ENCODE measurements around the gene RAB38. TPM values are rescaled to one million over a fixed set of nuclear protein-coding genes. Genes with fewer than 3 reads are reported as not detected.

The RAB38 gene
- total RNA-seq, 1 experiment from 2014 or later, result 18.7 TPM

- TF ChIP-seq CTCF (conservative IDR thresholded peaks at IDR 0.05), result no peak
- Histone ChIP-seq H2BK120ac (ENCODE audit: low read depth, low read length, poor library complexity, severe bottlenecking) (no peak overlapping the region), H3K23me2 (ENCODE audit: insufficient read length, low read depth, low read length, poor library complexity, severe bottlenecking) (no peaks in the 10 kb centered on the region), H3K4me1 (ENCODE audit: insufficient read depth, low read length) (no peaks in the 10 kb centered on the region), H3K79me2 (ENCODE audit: insufficient read depth, low read length) (no peaks in the 10 kb centered on the region), H2AFZ (ENCODE audit: low read length) (no peak overlapping the region), H3K56ac (ENCODE audit: insufficient read length, low read depth, low read length) (no peak overlapping the region), H3T11ph (ENCODE audit: low read length) (no peak overlapping the region), H3K27ac (ENCODE audit: insufficient read length, low read depth, low read length) (no peak overlapping the region), H3K4ac (ENCODE audit: low read depth, low read length) (no peak overlapping the region), H2BK20ac (ENCODE audit: low read depth, low read length, poor library complexity, severe bottlenecking) (no peak overlapping the region), H4K20me1 (ENCODE audit: control insufficient read depth, insufficient read depth, insufficient read length) (no peaks in the 10 kb centered on the region), H4K91ac (ENCODE audit: insufficient read length, low read depth, low read length) (no peak overlapping the region), H3K18ac (ENCODE audit: insufficient read length, low read depth, low read length) (no peak overlapping the region), H4K5ac (ENCODE audit: insufficient read length, low read depth, low read length) (no peak overlapping the region), H3K27me3 (ENCODE audit: insufficient read depth, low read length) (no peaks in the 10 kb centered on the region), H2BK12ac (ENCODE audit: insufficient read length, low read depth, low read length) (no peak overlapping the region), H3K23ac (ENCODE audit: insufficient read length, low read depth, low read length) (no peak overlapping the region), H4K8ac (replicated peaks; ENCODE audit: insufficient read length, low read depth, low read length) (no peak overlapping the region), H2AK5ac (ENCODE audit: insufficient read length, low read length) (no peak overlapping the region), H3K79me1 (ENCODE audit: insufficient read depth, low read depth, low read length, poor library complexity, severe bottlenecking) (no peaks in the 10 kb centered on the region), H3K9me3 (ENCODE audit: control insufficient read depth, low read depth, low read length) (no peaks in the 10 kb centered on the region), H2BK5ac (ENCODE audit: insufficient read length, low read length) (no peak overlapping the region), H2BK15ac (ENCODE audit: low read depth, low read length) (no peak overlapping the region), H3K4me2 (ENCODE audit: insufficient read depth, insufficient read length, low read length) (no peak overlapping the region), H3K14ac (ENCODE audit: insufficient read depth, low read length) (no peak overlapping the region), H3K9ac (ENCODE audit: extremely low read depth, insufficient read length, low read length) (no peak overlapping the region)
- no peaks in the 10 kb centered on the region for H3K27me3 Mint-ChIP-seq (ENCODE audit: low read depth)
- H3K4me1 Mint-ChIP-seq, result no peaks in the 10 kb centered on the region
- DNase-seq, result no peak
- no peak overlapping the region for H3K27ac Mint-ChIP-seq
- H3K4me3 Mint-ChIP-seq, result no peak overlapping the region
- no peaks in the 10 kb centered on the region for H3K9me3 Mint-ChIP-seq
- H3K36me3 Mint-ChIP-seq (ENCODE audit: insufficient read depth in 1 of 3, low read depth in 3 of 3), result no peaks in the 10 kb centered on the region
- no CpG with 5 or more reads among the region's 1 CpG for WGBS (ENCODE audit: extremely low coverage, insufficient read length, low lambda C conversion rate)
These were observed 31.5 kb upstream of the RAB38 start for GRCh38 chr11:88206751-88207150.

All from H9 (cell line).